GM19351 (cell line): Measurements from ENCODE around the gene ABLIM3.

Experiments used
- ATAC-seq: cut with Tn5 transposase; IDR thresholded peaks from one replicate; pipeline ENCODE4 v1.9.1; 2021; ENCODE audit warnings: mild to moderate bottlenecking, moderate library complexity; ENCODE audit not compliant: unreplicated experiment

Gene ABLIM3

GRCh38 chr5:149301744-149302380 is 160.6 kb downstream of the ABLIM3 start:
- no peak for ATAC-seq

GRCh38 chr5:149302641-149303040 is 161.3 kb downstream of the ABLIM3 start:
- no peak for ATAC-seq

DNA sequence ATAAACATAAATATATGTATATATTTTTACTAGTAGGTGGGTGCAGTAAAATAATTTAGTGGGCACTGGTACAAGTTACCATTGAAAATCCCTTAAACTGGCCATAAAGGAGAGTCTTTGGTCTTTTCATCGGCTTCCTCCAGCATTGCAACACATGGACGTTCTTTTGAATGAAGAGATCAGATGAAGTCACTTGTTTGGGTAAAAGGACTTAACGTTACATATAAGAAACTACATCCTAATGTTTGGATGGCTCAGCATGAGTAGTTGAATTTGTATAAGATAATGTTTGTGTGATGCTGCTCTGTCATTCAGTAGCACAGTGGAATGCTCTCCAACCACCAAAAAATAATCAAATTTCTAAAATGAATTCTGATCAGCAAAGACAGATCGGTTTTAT is 161.9 kb downstream of the ABLIM3 start:
- no peak for ATAC-seq

- ATAC-seq = no peak
Measured at GRCh38 chr5:149304195-149305078, 163.1 kb downstream of the ABLIM3 start.

- no peak for ATAC-seq
Measured at GRCh38 chr5:149309354-149309753, 168.1 kb downstream of the ABLIM3 start.
